GM23248 (cell line): Measurements from ENCODE around the gene PSMB7. TPM values are rescaled to one million over a fixed set of nuclear protein-coding genes. Genes with fewer than 3 reads are reported as not detected.

ENCODE experiments used
- DNase-seq: peaks from one replicate; pipeline ENCODE4 v3.0.0-alpha.2; 2015
- H2AFZ ChIP-seq: fragments of 200-600 bp; sonication (generic); 2 replicates; pipeline ENCODE4 v1.6.1; 2016; ENCODE audit warnings: antibody characterized with exemption
- H3F3A ChIP-seq: fragments of 200-600 bp; sonication (generic); 2 replicates; pipeline ENCODE4 v1.6.1; 2016; ENCODE audit warnings: mild to moderate bottlenecking, antibody characterized with exemption, mixed run types; ENCODE audit not compliant: insufficient read depth
- H3K27ac ChIP-seq: fragments of 200-600 bp; sonication (generic); 2 replicates; pipeline ENCODE4 v1.5.1; 2016; ENCODE audit warnings: mild to moderate bottlenecking
- H3K27me3 ChIP-seq: fragments of 200-600 bp; sonication (generic); replicated peaks from 2 replicates; pipeline ENCODE4 v1.6.1; 2016; ENCODE audit warnings: mild to moderate bottlenecking; ENCODE audit not compliant: insufficient read depth
- H3K36me3 ChIP-seq: fragments of 200-600 bp; sonication (generic); 2 replicates; pipeline ENCODE4 v1.6.1; 2016; ENCODE audit warnings: low read depth, mild to moderate bottlenecking
- H3K4me1 ChIP-seq: fragments of 200-600 bp; sonication (generic); 2 replicates; pipeline ENCODE4 v1.6.1; 2016; ENCODE audit warnings: mild to moderate bottlenecking; ENCODE audit not compliant: insufficient read depth
- H3K4me2 ChIP-seq: fragments of 200-600 bp; sonication (generic); one replicate; pipeline ENCODE4 v1.6.1; 2016; ENCODE audit warnings: mild to moderate bottlenecking; ENCODE audit not compliant: unreplicated experiment
- H3K4me3 ChIP-seq: fragments of 200-600 bp; sonication (generic); 2 replicates; pipeline ENCODE4 v1.5.1; 2016; ENCODE audit warnings: mild to moderate bottlenecking
- H3K79me2 ChIP-seq: fragments of 200-600 bp; sonication (generic); 2 replicates; pipeline ENCODE4 v1.6.1; 2016; ENCODE audit warnings: mild to moderate bottlenecking; ENCODE audit not compliant: insufficient read depth
- H3K9ac ChIP-seq: fragments of 200-600 bp; sonication (generic); 2 replicates; pipeline ENCODE4 v1.6.1; 2016; ENCODE audit warnings: mild to moderate bottlenecking
- H3K9me2 ChIP-seq: fragments of 200-600 bp; sonication (generic); 2 replicates; pipeline ENCODE4 v1.6.1; 2016; ENCODE audit warnings: mixed run types, mild to moderate bottlenecking, moderate library complexity; ENCODE audit not compliant: insufficient read depth
- H3K9me3 ChIP-seq: fragments of 200-600 bp; sonication (generic); one replicate; pipeline ENCODE4 v1.6.1; 2017; ENCODE audit warnings: low read depth
- H4K20me1 ChIP-seq: fragments of 200-600 bp; sonication (generic); 2 replicates; pipeline ENCODE4 v1.6.0; 2016; ENCODE audit not compliant: insufficient read depth
- EZH2 ChIP-seq: fragments of 200-600 bp; sonication (generic); IDR thresholded peaks from 2 replicates; pipeline ENCODE4 v1.6.1; 2018; ENCODE audit warnings: antibody characterized with exemption, mild to moderate bottlenecking; ENCODE audit not compliant: insufficient read depth, poor library complexity, severe bottlenecking
- EZH2phosphoT487 ChIP-seq: fragments of 200-600 bp; sonication (generic); IDR thresholded peaks from 2 replicates; pipeline ENCODE4 v1.6.1; 2018; ENCODE audit warnings: antibody characterized with exemption, moderate library complexity, mild to moderate bottlenecking, low read depth; ENCODE audit not compliant: insufficient read depth
- WGBS, 2 experiments: methylation state at CpG; one replicate each; pipeline ENCODE4 v1.1.6; 2015 to 2017; ENCODE audit warnings: low lambda C conversion rate in 2 of 2, low coverage in 1 of 2; ENCODE audit errors: missing lambda C conversion rate in 2 of 2; 5-methylcytosine and 5-hydroxymethylcytosine counted together
- in situ Hi-C: fragments of 300-500 bp; cut with MboI; formaldehyde crosslinking; loops from 2 replicates; pipeline ENCODE4 v1.15.0; 2020
- polyA plus RNA-seq: library from polyadenylated mRNA; unstranded; fragments of >200 nt; fragmentation: Nextera tagmentation; extraction: Ambion mirVana; gene quantifications from 2 replicates; pipeline ENCODE4 v1.2.1, GENCODE V29; 2016
- total RNA-seq: library from RNA; depleted of rRNA; stranded (reverse); fragments of >200 nt; shearing (Covaris generic); gene quantifications from 2 replicates; pipeline ENCODE4 v1.2.3, GENCODE V29; 2014

PSMB7 gene
- total and polyA plus RNA-seq, 2 experiments from 2014 or later: 202 to 245 TPM

- Histone ChIP-seq H3K27me3 (no peaks in the 10 kb centered on the region), H3K4me3 (no peak overlapping the region), H3K9me2 (no peaks in the 10 kb centered on the region), H3K9me3 (no peaks in the 10 kb centered on the region), H4K20me1 (peaks cover 7% of the 10 kb centered on the region; the same call in 1 of the 2 replicates), H2AFZ (no peak overlapping the region), H3K27ac (no peak overlapping the region), H3K4me1 (no peaks in the 10 kb centered on the region), H3K36me3 (no peaks in the 10 kb centered on the region), H3K79me2 (peaks cover 99% of the 10 kb centered on the region), H3F3A (peaks cover 9% of the 10 kb centered on the region; the same call in 1 of the 2 replicates), H3K9ac (no peak overlapping the region), H3K4me2 (no peak overlapping the region)
- in situ Hi-C loops: no loop called here
- no peak for DNase-seq
- TF ChIP-seq EZH2phosphoT487 (no peak), EZH2 (no peak)
- WGBS, 2 experiments: 94 to 98% methylated on average over 6 of the region's 6 CpGs
Measured at GRCh38 chr9:124359426-124359825, 55.8 kb downstream of the PSMB7 start.

- WGBS, 2 experiments: 93 to 97% methylated on average over 13 of the region's 13 CpGs
- peaks cover 7% of the 10 kb centered on the region; the same call in 1 of the 2 replicates for H4K20me1 ChIP-seq
- no peak overlapping the region for H3K27ac ChIP-seq
- no peak for DNase-seq
- no peaks in the 10 kb centered on the region for H3K9me3 ChIP-seq
- TF ChIP-seq EZH2phosphoT487 (no peak), EZH2 (no peak)
- H3F3A ChIP-seq: peaks cover 17% of the 10 kb centered on the region
- 0 out of 2 replicates have a peak, but pooled peaks cover under 1% of the 10 kb centered on the region for H3K36me3 ChIP-seq
- no peak overlapping the region for H3K9ac ChIP-seq
- in situ Hi-C loops: no loop called here
- H3K79me2 ChIP-seq: peaks cover 95% of the 10 kb centered on the region
- H3K9me2 ChIP-seq: no peaks in the 10 kb centered on the region
- no peak overlapping the region for H3K4me2 ChIP-seq
- no peak overlapping the region for H2AFZ ChIP-seq
- no peak overlapping the region for H3K4me3 ChIP-seq
- no peaks in the 10 kb centered on the region for H3K27me3 ChIP-seq
- H3K4me1 ChIP-seq: no peaks in the 10 kb centered on the region
Measured at GRCh38 chr9:124358631-124359030, 56.6 kb downstream of the PSMB7 start.

- no peak overlapping the region for H3K27ac ChIP-seq
- H3K4me2 ChIP-seq: no peak overlapping the region
- peaks cover 25% of the 10 kb centered on the region for H3F3A ChIP-seq
- H3K4me1 ChIP-seq: no peaks in the 10 kb centered on the region
- DNase-seq: no peak
- H3K9me2 ChIP-seq: no peaks in the 10 kb centered on the region
- TF ChIP-seq EZH2phosphoT487: no peak
- no peak for TF ChIP-seq EZH2
- H3K9me3 ChIP-seq: no peaks in the 10 kb centered on the region
- no peak overlapping the region for H3K9ac ChIP-seq
- WGBS, 2 experiments: 88 to 92% methylated on average over 13 of the region's 13 CpGs
- H3K27me3 ChIP-seq: no peaks in the 10 kb centered on the region
- H3K4me3 ChIP-seq: no peak overlapping the region
- H3K79me2 ChIP-seq: peaks cover 87% of the 10 kb centered on the region
- peaks cover 7% of the 10 kb centered on the region; the same call in 1 of the 2 replicates for H4K20me1 ChIP-seq
- in situ Hi-C loops: no loop called here
- no peak overlapping the region for H2AFZ ChIP-seq
- peaks cover 7% of the 10 kb centered on the region; the same call in 1 of the 2 replicates for H3K36me3 ChIP-seq
Measured at GRCh38 chr9:124357721-124358361, 57.4 kb downstream of the PSMB7 start.

- 93 to 94% methylated on average over 19 of the region's 19 CpGs for WGBS, 2 experiments
- TF ChIP-seq EZH2phosphoT487: no peak
- TF ChIP-seq EZH2: no peak
- peaks cover 32% of the 10 kb centered on the region for H3F3A ChIP-seq
- no peaks in the 10 kb centered on the region for H3K9me3 ChIP-seq
- no peaks in the 10 kb centered on the region for H3K4me1 ChIP-seq
- H3K4me3 ChIP-seq: no peak overlapping the region
- H4K20me1 ChIP-seq: no peaks in the 10 kb centered on the region
- peaks cover 11% of the 10 kb centered on the region; the same call in 1 of the 2 replicates for H3K36me3 ChIP-seq
- no peak overlapping the region for H2AFZ ChIP-seq
- no peak overlapping the region for H3K4me2 ChIP-seq
- H3K27me3 ChIP-seq: no peaks in the 10 kb centered on the region
- in situ Hi-C loops: no loop called here
- no peaks in the 10 kb centered on the region for H3K9me2 ChIP-seq
- H3K79me2 ChIP-seq: peaks cover 78% of the 10 kb centered on the region
- no peak for DNase-seq
- H3K27ac ChIP-seq: no peak overlapping the region
- H3K9ac ChIP-seq: no peak overlapping the region
Measured at GRCh38 chr9:124356745-124357390, 58.4 kb downstream of the PSMB7 start.
